ENCODE data around the gene EIF4E2.

GRCh38 chr2:232543491-232543890 is 7.0 kb upstream of the EIF4E2 start:
- TF ChIP-seq, protein P1, sequence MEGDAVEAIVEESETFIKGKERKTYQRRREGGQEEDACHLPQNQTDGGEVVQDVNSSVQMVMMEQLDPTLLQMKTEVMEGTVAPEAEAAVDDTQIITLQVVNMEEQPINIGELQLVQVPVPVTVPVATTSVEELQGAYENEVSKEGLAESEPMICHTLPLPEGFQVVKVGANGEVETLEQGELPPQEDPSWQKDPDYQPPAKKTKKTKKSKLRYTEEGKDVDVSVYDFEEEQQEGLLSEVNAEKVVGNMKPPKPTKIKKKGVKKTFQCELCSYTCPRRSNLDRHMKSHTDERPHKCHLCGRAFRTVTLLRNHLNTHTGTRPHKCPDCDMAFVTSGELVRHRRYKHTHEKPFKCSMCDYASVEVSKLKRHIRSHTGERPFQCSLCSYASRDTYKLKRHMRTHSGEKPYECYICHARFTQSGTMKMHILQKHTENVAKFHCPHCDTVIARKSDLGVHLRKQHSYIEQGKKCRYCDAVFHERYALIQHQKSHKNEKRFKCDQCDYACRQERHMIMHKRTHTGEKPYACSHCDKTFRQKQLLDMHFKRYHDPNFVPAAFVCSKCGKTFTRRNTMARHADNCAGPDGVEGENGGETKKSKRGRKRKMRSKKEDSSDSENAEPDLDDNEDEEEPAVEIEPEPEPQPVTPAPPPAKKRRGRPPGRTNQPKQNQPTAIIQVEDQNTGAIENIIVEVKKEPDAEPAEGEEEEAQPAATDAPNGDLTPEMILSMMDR (IDR thresholded peaks at IDR 0.05; ENCODE audit: low read length): no peak
- TF ChIP-seq EZH2phosphoT487 (IDR thresholded peaks at IDR 0.05; ENCODE audit: low read length): no peak
